HG03045 (cell line): ENCODE results near the gene MAP3K4.

ENCODE experiments used
- ATAC-seq: cut with Tn5 transposase; IDR thresholded peaks from one replicate; pipeline ENCODE4 v1.9.1; 2021; ENCODE audit warnings: mild to moderate bottlenecking, moderate library complexity; ENCODE audit not compliant: unreplicated experiment

MAP3K4 gene

GRCh38 chr6:160991406-160992060 lies at the start of gene MAP3K4:
Gene MAP3K4, plus strand, starts transcription at chr6:160991769. Its CDS starts 163 bp downstream, at chr6:160991932.
- peak; percentile 77 for ATAC-seq

GRCh38 chr6:160943997-160944396 lies 47.6 kb upstream of the MAP3K4 start:
- no peak for ATAC-seq

- ATAC-seq, result no peak
These were observed 45.9 kb upstream of the MAP3K4 start for GRCh38 chr6:160945516-160946177.

GRCh38 chr6:160949531-160949930 lies 42.0 kb upstream of the MAP3K4 start:
- no peak for ATAC-seq

GRCh38 chr6:160950507-160950906 lies 41.1 kb upstream of the MAP3K4 start:
- no peak for ATAC-seq

GRCh38 chr6:160951187-160952030 lies 40.2 kb upstream of the MAP3K4 start:
- no peak for ATAC-seq

- no peak for ATAC-seq
These were observed 38.8 kb upstream of the MAP3K4 start for GRCh38 chr6:160952633-160953281.

- ATAC-seq, result no peak
These were observed 35.9 kb upstream of the MAP3K4 start for GRCh38 chr6:160955508-160956295.

- no peak for ATAC-seq
These were observed 35.1 kb upstream of the MAP3K4 start for GRCh38 chr6:160956300-160957035.

GRCh38 chr6:160959726-160960435 lies 31.7 kb upstream of the MAP3K4 start:
- no peak for ATAC-seq

- no peak for ATAC-seq
These were observed 30.7 kb upstream of the MAP3K4 start for GRCh38 chr6:160960839-160961238.

- no peak for ATAC-seq
These were observed 28.5 kb upstream of the MAP3K4 start for GRCh38 chr6:160962835-160963623.

- ATAC-seq, result no peak
These were observed 27.9 kb upstream of the MAP3K4 start for GRCh38 chr6:160963651-160964050.

GRCh38 chr6:160965893-160966292 lies 25.7 kb upstream of the MAP3K4 start:
- ATAC-seq, result no peak

- ATAC-seq, result no peak
These were observed 24.9 kb upstream of the MAP3K4 start for GRCh38 chr6:160966493-160967229.

GRCh38 chr6:160967351-160967750 lies 24.2 kb upstream of the MAP3K4 start:
- no peak for ATAC-seq

GRCh38 chr6:160967833-160968232 lies 23.7 kb upstream of the MAP3K4 start:
- ATAC-seq, result no peak

- no peak for ATAC-seq
These were observed 20.4 kb upstream of the MAP3K4 start for GRCh38 chr6:160971171-160971570.
